ENCODE measurements around the gene KSR1. TPM values are rescaled to one million over a fixed set of nuclear protein-coding genes. Genes with fewer than 3 reads are reported as not detected.
"Not testable (repeated sequence)": the region's sequence is repeated elsewhere in the genome, so short reads cannot be mapped to it uniquely, and the experiment has no call there.

KSR1 gene
- total RNA-seq, 1 experiment from 2014 or later, result 0.96 TPM

DNA sequence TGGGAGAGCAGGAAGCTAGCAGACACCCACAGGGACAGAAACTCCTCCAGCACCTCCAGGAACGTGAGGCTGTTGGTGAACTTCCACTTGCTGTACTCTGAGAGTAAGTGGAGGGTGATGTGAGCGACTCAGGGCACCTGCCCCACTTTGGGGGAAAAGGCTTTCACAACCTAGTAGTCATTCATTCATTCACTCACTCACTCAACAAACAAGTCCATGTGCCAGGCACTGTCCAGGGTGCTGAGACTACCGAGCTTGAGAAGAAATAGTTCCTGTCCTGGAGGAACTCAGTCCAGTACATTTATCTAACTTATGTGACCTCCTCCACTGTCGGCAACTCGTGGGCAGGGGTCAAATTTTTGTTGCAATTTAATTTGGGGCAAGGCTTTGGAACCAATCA, 201.4 kb downstream of the KSR1 start:
- DNase-seq (ENCODE audit: low read depth), result peak; percentile 18

DNA sequence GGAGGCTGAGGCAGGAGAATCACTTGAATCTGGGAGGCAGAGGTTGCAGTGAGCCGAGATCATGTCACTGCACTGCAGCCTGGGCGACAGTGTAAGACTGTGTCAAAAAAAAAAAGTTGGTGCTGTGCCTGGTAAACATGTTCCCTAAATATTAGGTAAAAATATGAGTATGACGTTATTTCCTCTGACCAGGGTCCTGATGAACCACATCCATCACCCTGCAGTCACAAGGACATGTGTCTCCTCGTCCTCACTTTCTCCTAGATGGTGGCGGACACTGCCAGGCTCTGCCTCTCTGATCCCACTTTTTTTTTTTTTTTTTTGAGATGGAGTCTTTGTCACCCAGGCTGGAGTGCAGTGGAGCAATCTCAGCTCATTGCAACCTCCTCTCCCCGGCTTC, 203.4 kb downstream of the KSR1 start:
- DNase-seq (ENCODE audit: low read depth), result no peak

DNA sequence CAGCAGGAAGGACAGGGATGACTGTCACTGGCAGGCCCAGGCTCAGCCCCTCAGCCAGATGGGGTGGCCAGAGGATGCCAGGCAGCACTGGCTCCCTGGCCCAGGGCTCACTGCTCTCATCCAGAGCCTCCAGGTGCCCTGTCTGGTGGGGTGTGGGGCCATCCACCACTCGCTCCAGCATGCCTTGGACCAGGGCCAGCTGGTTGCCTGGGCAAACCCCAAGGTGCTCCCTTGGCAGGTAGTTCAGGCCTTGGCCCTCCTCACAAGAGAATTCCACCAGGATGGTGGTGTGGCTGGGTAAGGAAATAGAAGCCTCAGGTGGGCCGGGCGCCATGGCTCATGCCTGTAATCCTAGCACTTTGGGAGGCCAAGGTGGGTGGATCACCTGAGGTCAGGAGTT, 204.2 kb downstream of the KSR1 start:
- DNase-seq (ENCODE audit: low read depth), result no peak

DNA sequence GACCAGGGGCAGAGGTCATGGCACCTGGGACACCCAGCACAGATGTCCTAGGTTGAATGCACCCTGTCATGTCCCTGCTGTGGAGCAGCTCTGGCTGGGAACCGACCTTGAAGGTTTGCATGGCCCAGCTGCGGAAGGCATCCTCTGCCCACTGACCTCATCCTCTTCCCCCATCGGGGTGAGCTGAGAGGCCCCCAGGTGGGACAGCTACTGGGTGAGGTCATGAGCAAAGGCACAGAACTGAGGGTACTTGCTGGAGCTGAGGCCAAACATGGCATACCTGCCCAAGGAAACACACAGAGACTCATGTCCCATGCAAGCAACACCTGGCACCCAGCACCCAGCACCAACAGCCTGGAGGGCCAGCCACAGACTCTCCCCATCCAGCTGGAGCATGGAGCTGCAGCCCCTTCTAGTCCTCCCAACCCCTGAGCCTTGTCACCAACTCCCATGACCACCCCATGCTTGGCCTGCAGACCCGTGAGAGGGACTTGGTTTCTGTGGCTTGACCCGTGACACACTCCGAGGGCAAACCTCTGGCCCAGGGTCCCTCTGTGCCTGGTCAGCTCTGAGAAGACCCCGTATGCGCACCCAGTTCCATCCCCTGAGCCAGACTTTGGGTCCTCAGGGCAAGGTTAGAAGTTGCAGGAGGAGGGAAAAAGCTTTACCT, 207.8 kb downstream of the KSR1 start:
- DNase-seq (ENCODE audit: low read depth), result no peak

DNA sequence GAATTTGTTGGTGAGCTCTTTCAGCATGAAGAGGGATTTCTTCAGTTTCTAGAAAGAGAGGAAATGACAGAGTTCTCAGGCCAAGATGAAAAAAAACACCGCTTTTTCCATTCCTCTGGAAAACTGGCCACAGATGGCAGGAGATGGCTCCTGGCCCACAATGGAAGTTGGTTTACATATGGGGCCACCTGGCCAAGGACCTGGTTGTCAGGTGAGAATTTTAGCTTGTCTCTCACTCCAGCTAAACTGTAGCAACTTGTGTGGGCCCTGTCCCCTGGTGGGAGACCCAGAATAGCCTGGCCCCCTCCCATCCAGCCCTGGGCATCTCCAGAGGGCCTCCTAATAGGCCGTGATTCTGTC, 208.3 kb downstream of the KSR1 start:
- no peak for DNase-seq (ENCODE audit: low read depth)

DNA sequence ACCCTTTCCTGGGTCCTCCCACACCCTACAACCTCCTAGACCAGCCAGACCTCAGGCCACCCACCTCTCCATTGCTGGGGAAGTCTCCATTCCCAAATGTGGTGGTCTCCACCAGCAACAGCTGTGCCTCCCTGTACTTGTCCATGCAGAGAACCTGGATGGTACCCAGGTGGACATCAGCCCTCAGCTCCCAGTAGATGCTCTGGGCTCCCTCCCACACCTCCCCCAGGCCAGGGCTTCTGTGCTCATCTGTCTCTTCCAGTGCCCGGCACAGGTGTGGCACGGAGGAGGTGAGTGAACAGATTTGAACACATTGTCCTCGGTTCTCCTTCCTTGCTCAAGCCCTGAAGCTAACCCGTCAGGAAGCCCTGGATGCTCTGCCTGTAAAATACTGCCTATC, 209.3 kb downstream of the KSR1 start:
- no peak for DNase-seq (ENCODE audit: low read depth)

DNA sequence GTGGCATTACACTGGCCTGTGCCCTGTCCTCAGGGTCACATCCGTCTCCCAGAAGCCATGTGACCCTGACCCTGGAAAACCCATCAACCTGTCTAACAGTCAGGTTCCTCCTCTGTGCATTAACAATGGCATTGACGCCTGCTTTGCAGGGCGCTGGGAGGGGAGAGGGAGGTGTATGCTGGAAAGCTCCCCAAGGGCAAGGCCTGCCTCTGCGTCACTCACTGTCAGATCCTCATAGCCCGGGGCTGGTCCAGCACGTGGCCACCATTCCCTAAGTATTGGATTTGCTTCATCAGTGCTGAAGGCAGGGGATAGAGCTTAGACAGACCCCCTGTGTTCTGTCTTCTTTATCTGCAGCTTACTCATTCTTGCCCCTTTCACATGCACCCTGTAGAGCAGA, 210.0 kb downstream of the KSR1 start:
- not testable (repeated sequence) for DNase-seq (ENCODE audit: low read depth)

DNA sequence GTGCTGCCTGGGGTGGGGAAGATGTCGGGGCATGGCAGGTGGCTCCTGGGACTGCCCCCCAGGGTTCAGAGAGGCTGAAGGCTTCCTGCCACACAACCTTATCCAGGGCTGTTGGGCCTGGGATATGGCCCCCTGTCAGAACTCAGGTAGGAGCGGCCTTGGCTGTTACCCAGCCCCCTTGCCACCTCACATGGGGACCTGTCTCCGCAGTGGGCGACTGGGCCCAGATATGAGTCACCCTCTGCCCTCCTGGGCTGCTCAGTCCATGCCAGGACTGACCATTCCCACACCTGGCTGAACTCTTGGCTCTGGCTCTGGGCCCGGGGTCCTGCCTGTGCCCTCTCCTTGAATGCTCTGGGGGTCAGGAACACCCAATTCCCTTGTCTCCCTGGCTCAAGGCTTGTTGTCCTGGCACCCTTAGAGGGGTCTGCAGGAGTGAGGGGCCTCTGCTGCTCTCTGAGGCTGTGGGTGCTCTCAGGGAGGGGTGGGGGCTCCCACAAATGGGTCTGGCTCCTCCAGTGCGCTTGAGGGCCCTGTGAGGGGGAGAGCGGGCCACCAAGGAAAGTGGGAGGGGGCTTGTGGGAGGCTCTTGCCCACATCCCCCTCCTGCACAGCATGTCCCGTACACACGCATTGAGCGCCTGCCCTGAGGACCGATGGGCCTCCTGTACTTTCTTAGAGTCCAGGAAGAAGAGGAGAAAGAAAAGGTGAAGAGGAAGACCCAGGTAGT, 210.7 kb downstream of the KSR1 start:
- DNase-seq (ENCODE audit: low read depth), result no peak

DNA sequence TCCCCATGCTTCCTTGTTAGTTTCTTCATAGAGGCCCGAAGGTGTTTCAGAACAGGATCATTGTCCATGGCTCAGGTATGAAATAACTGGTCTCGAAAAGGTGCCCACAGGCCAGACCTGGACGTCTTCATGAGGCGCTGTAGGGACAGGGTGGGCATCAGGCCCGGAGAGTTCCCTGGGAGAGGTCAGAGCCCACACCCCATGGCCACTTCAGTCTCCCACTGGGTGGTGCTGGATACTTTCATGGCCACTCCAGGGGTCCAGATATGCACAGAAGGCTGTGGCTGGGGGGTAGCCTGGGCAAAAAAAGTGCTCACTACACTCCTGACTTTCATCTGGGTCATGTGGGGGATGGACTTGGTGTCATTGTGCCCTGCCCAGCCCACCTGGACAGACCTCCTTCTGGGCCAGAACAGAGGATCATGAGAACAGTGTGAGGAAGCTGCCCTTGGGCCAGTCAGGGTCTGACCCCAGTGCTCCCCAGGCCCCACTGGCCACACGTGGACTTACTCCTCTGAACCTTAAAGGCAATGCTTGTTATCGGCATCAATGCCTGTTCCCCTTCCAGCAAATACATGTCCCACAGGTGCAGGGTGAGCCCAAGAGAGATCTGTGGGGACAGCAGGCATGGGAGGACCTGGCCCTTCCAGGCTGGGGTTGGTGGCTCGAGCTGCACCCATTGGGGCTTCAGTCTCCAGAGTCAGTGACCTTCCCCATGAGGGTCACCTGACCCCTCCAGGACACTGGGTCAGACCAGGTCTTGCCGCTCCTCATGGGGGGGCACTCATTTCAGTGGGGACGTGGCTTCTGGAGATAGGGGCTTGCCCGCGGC, 211.6 kb downstream of the KSR1 start:
- no peak for DNase-seq (ENCODE audit: low read depth)

DNA sequence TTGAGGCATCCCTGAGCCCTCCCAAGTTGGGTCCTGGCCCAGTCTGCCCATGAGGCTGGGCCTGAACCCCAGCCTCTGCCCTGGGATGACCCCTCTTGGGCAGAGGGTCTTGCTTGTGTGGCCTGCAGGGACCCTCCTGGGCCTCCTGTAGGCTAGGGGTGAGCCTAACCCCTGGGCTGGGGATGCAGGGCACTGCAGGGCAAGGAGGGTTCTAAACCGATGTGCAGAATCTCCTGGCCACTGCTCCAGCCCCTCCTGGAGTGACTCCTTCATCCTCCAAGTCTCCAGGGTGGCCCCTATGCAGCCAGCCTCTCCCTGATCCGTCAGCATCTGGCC, 212.2 kb downstream of the KSR1 start:
- DNase-seq (ENCODE audit: low read depth), result no peak

DNA sequence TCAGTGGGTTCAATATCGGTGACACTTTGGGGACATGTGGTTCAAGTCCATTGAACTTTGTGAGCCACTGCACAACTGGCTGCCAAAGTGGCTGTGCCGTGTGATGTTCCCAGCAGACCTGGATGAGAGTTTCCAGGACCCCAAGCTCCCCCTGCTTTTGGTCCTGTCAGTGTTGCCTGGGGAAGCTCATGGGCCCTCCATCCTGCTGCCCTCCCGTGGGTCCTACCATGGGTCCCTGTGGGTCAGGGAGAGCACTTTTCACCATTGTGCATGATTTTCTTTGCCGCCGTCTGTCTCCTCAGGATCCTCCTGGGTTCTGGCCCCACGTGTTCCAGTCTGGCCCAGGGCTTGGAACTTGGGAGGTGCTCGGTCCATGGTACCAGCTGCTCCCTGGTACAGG, 212.9 kb downstream of the KSR1 start:
- no peak for DNase-seq (ENCODE audit: low read depth)

DNA sequence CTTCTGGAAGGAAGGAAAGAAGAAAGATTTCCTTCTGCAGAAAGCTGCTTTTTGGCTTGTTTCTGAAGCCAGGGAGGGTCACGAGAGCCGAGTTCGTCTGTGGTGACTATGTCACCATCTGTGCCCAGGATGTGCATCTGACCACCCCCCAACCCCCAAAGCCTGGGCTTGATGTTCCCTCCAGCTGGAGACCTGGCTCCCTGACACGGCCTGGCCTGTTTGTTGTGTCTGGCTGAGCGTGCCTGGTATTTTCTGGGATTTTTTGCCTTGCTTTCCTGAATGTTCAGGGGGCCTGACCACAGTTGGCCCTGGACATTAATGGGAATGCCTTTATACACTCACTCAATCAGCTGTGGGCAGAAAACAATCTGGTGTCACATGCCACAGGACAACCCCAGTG, 213.6 kb downstream of the KSR1 start:
- no peak for DNase-seq (ENCODE audit: low read depth)

DNA sequence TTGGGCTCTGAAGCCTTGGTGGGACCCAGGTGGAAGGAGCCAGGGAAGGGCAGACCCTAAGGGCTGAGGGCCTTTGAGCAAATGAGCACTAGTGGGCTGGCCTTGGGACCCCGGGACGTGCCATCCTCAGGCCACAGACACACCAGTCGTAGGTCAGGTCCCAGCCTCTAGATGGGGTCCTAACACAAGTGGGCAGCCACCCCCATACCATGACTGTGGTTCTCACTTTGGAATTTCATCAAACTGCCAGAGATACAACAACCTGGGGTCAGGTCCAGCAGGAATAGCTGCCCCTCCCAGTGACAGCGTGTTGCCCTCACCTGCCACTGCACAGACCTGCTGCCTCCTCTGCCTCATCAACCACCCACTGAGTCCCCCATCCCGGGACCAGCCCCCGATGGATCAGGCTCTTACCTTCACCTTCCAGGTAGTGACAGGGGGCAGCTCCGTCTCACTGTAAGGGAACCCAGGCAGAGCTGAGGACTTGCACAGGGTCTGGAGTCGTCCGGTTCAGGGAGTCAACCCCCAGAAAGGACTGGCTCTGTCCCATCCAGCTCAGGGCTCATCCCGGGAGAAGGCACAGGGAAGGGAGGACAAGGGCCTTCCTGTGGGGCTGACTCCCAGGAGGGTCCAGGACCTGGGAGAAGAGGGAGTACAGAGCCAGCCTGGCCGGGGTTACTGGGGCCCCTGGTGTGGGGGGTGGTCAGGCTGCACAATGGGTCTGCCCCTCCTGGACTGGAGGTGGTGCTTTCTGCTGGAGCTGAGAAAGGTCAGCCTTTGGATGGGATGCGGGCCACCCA, 214.7 kb downstream of the KSR1 start:
- no peak for DNase-seq (ENCODE audit: low read depth)

DNA sequence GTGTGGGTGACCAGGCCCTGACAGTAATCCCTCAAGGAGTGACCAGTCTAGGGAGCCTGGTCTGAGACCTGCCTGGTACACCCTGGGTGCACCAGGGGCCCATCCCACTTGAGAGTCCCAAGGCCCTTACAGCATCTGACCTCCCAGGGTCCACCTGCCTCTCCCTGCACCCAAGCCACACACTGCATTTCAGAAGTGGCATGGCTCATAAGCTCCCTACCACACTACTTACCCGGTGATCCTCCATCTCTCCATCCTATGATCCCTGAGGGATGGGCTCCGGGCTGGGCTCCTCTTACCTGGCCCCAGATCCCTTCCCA, 215.3 kb downstream of the KSR1 start:
- DNase-seq (ENCODE audit: low read depth), result no peak

DNA sequence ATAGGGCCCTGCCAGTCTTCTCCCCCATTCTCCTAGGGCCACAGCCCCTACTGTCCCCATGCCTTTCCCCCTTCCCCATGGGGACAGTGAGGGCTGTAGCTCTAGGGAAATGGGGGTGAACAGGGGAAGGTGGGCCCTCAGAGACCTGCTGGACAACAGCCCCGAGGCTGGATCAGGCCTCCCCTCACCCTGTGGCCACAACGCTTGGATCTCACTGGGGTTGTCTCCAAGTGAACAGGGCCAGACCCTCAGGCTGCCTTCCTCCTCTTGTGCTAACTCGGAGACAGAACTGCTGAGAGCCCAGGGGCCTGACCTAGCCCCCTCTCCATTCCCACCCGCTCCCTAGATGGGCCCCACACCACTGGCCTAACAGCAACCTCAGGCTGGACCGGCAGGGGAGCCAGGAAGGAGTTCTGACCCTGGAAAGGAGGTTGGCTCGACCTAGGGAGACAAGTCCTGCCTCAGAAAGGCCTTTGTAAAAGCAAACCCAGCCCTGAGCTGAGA, 215.8 kb downstream of the KSR1 start:
- not testable (repeated sequence) for DNase-seq (ENCODE audit: low read depth)

DNA sequence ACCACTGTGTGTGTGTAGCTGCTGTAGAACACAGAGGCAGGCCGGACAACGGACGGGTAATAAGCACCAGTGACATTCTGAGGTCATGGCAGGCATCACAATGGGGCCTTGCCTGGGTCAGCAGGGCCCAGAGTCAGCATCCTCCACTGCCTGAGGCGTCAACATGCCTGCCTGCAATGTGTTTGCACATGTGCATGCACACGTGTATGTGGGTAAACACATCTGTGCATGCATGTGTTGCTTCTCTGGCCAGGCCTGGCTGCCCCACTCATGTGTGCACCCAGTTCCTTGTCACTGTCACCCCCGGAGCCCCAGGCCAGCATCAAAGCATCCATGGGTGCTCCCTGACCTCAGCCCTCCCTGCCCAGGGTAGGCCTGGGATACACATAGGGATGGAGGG, 218.1 kb downstream of the KSR1 start:
- DNase-seq (ENCODE audit: low read depth), result no peak

Other genes starting within 250 kb of the KSR1 start
- 55.2 and 106 TPM in 2 replicates for gene WSB1, start 162.3 kb upstream of the KSR1 start, total RNA-seq (2014; rRNA removed; shearing (Covaris generic))
- 6.4 and 7.1 TPM in 2 replicates for gene LGALS9, start 174.7 kb downstream of the KSR1 start, total RNA-seq (2014; rRNA removed; shearing (Covaris generic))

Data from RPMI7951 (cell line).